Subcutaneous abdominal adipose tissue (tissue), 5 donors: Measurements from ENCODE around the gene SLAMF1.
A peak's percentile ranks its signal among the peaks of the same experiment; 100 is the strongest.
"Not testable (repeated sequence)": the region's sequence is repeated elsewhere in the genome, so short reads cannot be mapped to it uniquely, and the experiment has no call there.

Experiments used
- H3K27ac ChIP-seq: one replicate; pipeline ENCODE4 v1.7.0; 2013; ENCODE audit warnings: low read depth, mild to moderate bottlenecking, inconsistent platforms, low read length, moderate library complexity
- H3K27me3 ChIP-seq, 5 donors: one replicate each; pipeline ENCODE4 v1.7.0; 2013; ENCODE audit warnings: low read length in 5 of 5, inconsistent platforms in 1 of 5; ENCODE audit not compliant: control insufficient read depth in 5 of 5, insufficient read depth in 4 of 5
- H3K36me3 ChIP-seq, 5 donors: one replicate each; pipeline ENCODE4 v1.7.0; 2013; ENCODE audit warnings: low read length in 5 of 5; ENCODE audit not compliant: control insufficient read depth in 5 of 5, insufficient read depth in 5 of 5
- H3K4me1 ChIP-seq, 5 donors: one replicate each; pipeline ENCODE4 v1.7.0; 2013; ENCODE audit warnings: low read length in 5 of 5, mild to moderate bottlenecking in 3 of 5, moderate library complexity in 1 of 5; ENCODE audit not compliant: control insufficient read depth in 5 of 5, insufficient read depth in 5 of 5
- H3K4me3 ChIP-seq, 5 donors: one replicate each; pipeline ENCODE4 v1.7.0; 2013; ENCODE audit warnings: low read length in 5 of 5, low read depth in 1 of 5
- H3K9ac ChIP-seq, 5 donors: one replicate each; pipeline ENCODE4 v1.7.0; 2013; ENCODE audit warnings: low read length in 5 of 5, mild to moderate bottlenecking in 4 of 5, moderate library complexity in 3 of 5
- H3K9me3 ChIP-seq, 5 donors: one replicate each; pipeline ENCODE4 v1.7.0; 2013; ENCODE audit warnings: low read length in 5 of 5; ENCODE audit not compliant: control insufficient read depth in 5 of 5
- donor health status: healthy.
- donor health status: healthy.
- donor health status: healthy.
- donor health status: healthy.
- donor health status: healthy.

SLAMF1 gene

GRCh38 chr1:160646711-160647328 lies at the start of gene SLAMF1:
Gene SLAMF1, minus strand, starts transcription at chr1:160647044. Its CDS starts 99 bp downstream, at chr1:160646945.
- no peaks in the 10 kb centered on the region for H3K36me3 ChIP-seq
- no peak within 1 kb of the TSS for H3K27ac ChIP-seq
- peaks cover 0 to 4% (median 0%) of the 10 kb centered on the region in 5 donors for H3K27me3 ChIP-seq
- no peaks in the 10 kb centered on the region for H3K9me3 ChIP-seq
- H3K4me3 ChIP-seq, result peak within 1 kb of the TSS in 3 of 5 donors; percentile 2 to 26 (median 22)
- no peak within 1 kb of the TSS for H3K9ac ChIP-seq
- peaks cover 0 to 18% (median 8%) of the 10 kb centered on the region in 5 donors for H3K4me1 ChIP-seq

- not testable (repeated sequence) for H3K4me3 ChIP-seq, H3K9me3 ChIP-seq, H3K9ac ChIP-seq, H3K27ac ChIP-seq, H3K36me3 ChIP-seq, H3K4me1 ChIP-seq, H3K27me3 ChIP-seq
Observed at GRCh38 chr1:160692390-160692789, 45.5 kb upstream of the SLAMF1 start.

- Histone ChIP-seq H3K27ac (no peak overlapping the region), H3K9ac (no peak overlapping the region), H3K27me3 (no peaks in the 10 kb centered on the region), H3K9me3 (no peaks in the 10 kb centered on the region), H3K36me3 (no peaks in the 10 kb centered on the region), H3K4me1 (no peaks in the 10 kb centered on the region), H3K4me3 (no peak overlapping the region)
Observed at GRCh38 chr1:160685266-160685665, 38.4 kb upstream of the SLAMF1 start.

GRCh38 chr1:160682983-160683865 lies 36.4 kb upstream of the SLAMF1 start:
- Histone ChIP-seq H3K4me1 (no peaks in the 10 kb centered on the region), H3K9ac (no peak overlapping the region), H3K27me3 (peaks cover 0 to 3% (median 0%) of the 10 kb centered on the region in 5 donors), H3K27ac (no peak overlapping the region), H3K4me3 (no peak overlapping the region), H3K36me3 (no peaks in the 10 kb centered on the region), H3K9me3 (no peaks in the 10 kb centered on the region)

- Histone ChIP-seq H3K36me3 (no peaks in the 10 kb centered on the region), H3K27ac (no peak overlapping the region)
Observed at GRCh38 chr1:160681891-160682140, 35.0 kb upstream of the SLAMF1 start.

GRCh38 chr1:160681066-160681890 lies 34.4 kb upstream of the SLAMF1 start:
- H3K36me3 ChIP-seq, result no peaks in the 10 kb centered on the region
- no peaks in the 10 kb centered on the region for H3K4me1 ChIP-seq
- H3K9ac ChIP-seq, result no peak overlapping the region
- H3K27me3 ChIP-seq, result peaks cover 0 to 5% (median 0%) of the 10 kb centered on the region in 5 donors
- H3K27ac ChIP-seq, result no peak overlapping the region
- H3K4me3 ChIP-seq, result no peak overlapping the region
- H3K9me3 ChIP-seq, result no peaks in the 10 kb centered on the region

More at GRCh38 chr1:160681891-160682140, 35.0 kb upstream of the SLAMF1 start:
- Histone ChIP-seq H3K9me3 (no peaks in the 10 kb centered on the region), H3K4me1 (no peaks in the 10 kb centered on the region), H3K9ac (no peak overlapping the region), H3K27me3 (peaks cover 0 to 5% (median 0%) of the 10 kb centered on the region in 5 donors), H3K4me3 (no peak overlapping the region)

GRCh38 chr1:160680399-160680798 lies 33.6 kb upstream of the SLAMF1 start:
- Histone ChIP-seq H3K27ac (no peak overlapping the region), H3K27me3 (peaks cover 0 to 5% (median 0%) of the 10 kb centered on the region in 5 donors), H3K9me3 (no peaks in the 10 kb centered on the region), H3K4me3 (no peak overlapping the region), H3K9ac (no peak overlapping the region), H3K4me1 (no peaks in the 10 kb centered on the region), H3K36me3 (no peaks in the 10 kb centered on the region)

- H3K9ac ChIP-seq, result no peak overlapping the region
- no peaks in the 10 kb centered on the region for H3K36me3 ChIP-seq
- no peak overlapping the region for H3K27ac ChIP-seq
- no peak overlapping the region for H3K4me3 ChIP-seq
- H3K27me3 ChIP-seq, result peaks cover 0 to 5% (median 0%) of the 10 kb centered on the region in 5 donors
- no peaks in the 10 kb centered on the region for H3K9me3 ChIP-seq
- H3K4me1 ChIP-seq, result no peaks in the 10 kb centered on the region
Observed at GRCh38 chr1:160679893-160680292, 33.0 kb upstream of the SLAMF1 start.

GRCh38 chr1:160676869-160677597 lies 30.2 kb upstream of the SLAMF1 start:
- no peak overlapping the region for H3K9ac ChIP-seq
- H3K4me1 ChIP-seq, result peaks cover 0 to 7% (median 0%) of the 10 kb centered on the region in 5 donors
- H3K9me3 ChIP-seq, result no peaks in the 10 kb centered on the region
- H3K27ac ChIP-seq, result no peak overlapping the region
- H3K36me3 ChIP-seq, result no peaks in the 10 kb centered on the region
- H3K4me3 ChIP-seq, result no peak overlapping the region
- peaks cover 0 to 5% (median 0%) of the 10 kb centered on the region in 5 donors for H3K27me3 ChIP-seq
